Heart right ventricle (tissue), 16 donors: ENCODE results near the gene ADARB2. TPM values are rescaled to one million over a fixed set of nuclear protein-coding genes. Genes with fewer than 3 reads are reported as not detected.

Experiments
- ATAC-seq, 8 donors: fragments of 200-7000 bp; cut with Tn5 transposase; one replicate each; pipeline ENCODE4 v1.9.1; 2020; ENCODE audit warnings: mild to moderate bottlenecking in 8 of 8, moderate library complexity in 8 of 8, moderate number of reproducible peaks in 1 of 8
- DNase-seq, 2 donors: peaks; one replicate each; pipeline ENCODE4 v3.0.0-alpha.2; 2020
- H3K27ac ChIP-seq, 10 donors: fragments of 200-600 bp; sonication (generic) in 2 of 10; one replicate each; pipeline versions ENCODE4 v1.5.0 to v1.8.0; 2020 to 2022; ENCODE audit warnings: mild to moderate bottlenecking in 3 of 10
- H3K27me3 ChIP-seq, 7 donors: fragments of 200-600 bp; one replicate each; pipeline ENCODE4 v1.8.0; 2021 to 2022; ENCODE audit warnings: mild to moderate bottlenecking in 2 of 7
- H3K36me3 ChIP-seq, 9 donors: fragments of 200-600 bp; sonication (generic) in 1 of 9; one replicate each; pipeline versions ENCODE4 v1.5.0 to v1.8.0; 2020 to 2022; ENCODE audit warnings: mild to moderate bottlenecking in 2 of 9
- H3K4me1 ChIP-seq, 9 donors: fragments of 200-600 bp; sonication (generic) in 1 of 9; one replicate each; pipeline versions ENCODE4 v1.5.0 to v1.8.0; 2020 to 2022; ENCODE audit warnings: mild to moderate bottlenecking in 4 of 9
- H3K4me3 ChIP-seq, 10 donors: fragments of 200-600 bp; sonication (generic) in 2 of 10; one replicate each; pipeline versions ENCODE4 v1.5.0 to v1.8.0; 2020 to 2022; ENCODE audit warnings: mild to moderate bottlenecking in 7 of 10, moderate library complexity in 2 of 10
- H3K9me3 ChIP-seq, 11 donors: fragments of 200-600 bp in 10 of 11; sonication (generic) in 2 of 11; one replicate each; pipeline versions ENCODE4 v1.5.0 to v1.8.0; 2013 to 2022; ENCODE audit warnings: mild to moderate bottlenecking in 2 of 11, control low read depth in 1 of 11, moderate library complexity in 1 of 11
- WGBS, 2 donors: extraction: QIAGEN DNeasy Blood & Tissue Kit; methylation state at CpG; one replicate each; pipeline ENCODE4 v1.1.7; 2013; ENCODE audit warnings: inconsistent platforms in 1 of 2; 5-methylcytosine and 5-hydroxymethylcytosine counted together
- intact Hi-C, 10 donors: fragments of 100-400 bp; cut with DNase I; formaldehyde crosslinking; loops; one replicate each; pipeline versions ENCODE4 v1.11.1 to v1.14.2; 2022
- polyA plus RNA-seq, 2 donors: library from polyadenylated mRNA; stranded (reverse); fragments of 200-250 nt; gene quantifications; one replicate each; pipeline ENCODE4 v1.2.3, GENCODE V29; 2013
- total RNA-seq, 10 donors: library from RNA; stranded (reverse); fragmentation: NEBNext Ultra II Directional in 3 of 10; extraction: Animal tissue kit (Norgen Biotek cat#: 25700) in 3 of 10; gene quantifications; one replicate each; pipeline versions ENCODE4 v1.2.1 to v1.2.4, GENCODE V29; 2021 to 2023
- TF ChIP-seq, protein P1 (sequence below), 9 donors: fragments of 200-600 bp; sonication (generic) in 2 of 9; IDR thresholded peaks; one replicate each; pipeline versions ENCODE4 v1.5.0 to v1.8.0; 2021 to 2022; ENCODE audit warnings: antibody characterized with exemption in 9 of 9, mild to moderate bottlenecking in 5 of 9, moderate library complexity in 1 of 9
- donor health status: Arrhythmogenic right ventricular cardiomyopathy.
- donor health status: ischemic (EF 13 %, LVEDD 7.1; RV severe dilation, severe dysfunction).
- donor health status: healthy with polysubstance abuse.
- donor health status: DM: no; HTN: yes; CAD: no.
- donor health status: DM: no; HTN: no; CAD: no.
- donor health status: ischemic (EF 25% LVEDD 6.9; RV normal size, moderate dysfunction).
- donor health status: ischemic (EF 25% LVEDD 5.7; RV mildly dilated, moderate dysfunction).
- donor health status: healthy.
- donor health status: DM: yes; HTN: yes; CAD: no.
- donor health status: Ischemic cardiomyopathy.
- donor health status: ischemic (EF 35%, LVEDD 5.7; RV mildly dilated, moderate dysfunction).
- donor health status: nonischemic (EF 11% LVEDD 7.7; RV severe dilation, severe dysfunction).
- donor health status: DM: yes; HTN: yes; CAD: no.
- donor health status: PGD.
- donor health status: ischemic (EF 29% LVEDD 5.4; RV normal size, mild dysfunction).
- donor health status: nonischemic (EF 23%, LVEDD 6.1; RV moderate dilation, normal function).

ADARB2 gene
- total and polyA plus RNA-seq, 12 donors: 0.08 to 0.47 (median 0.17) TPM; not detected in 2

GRCh38 chr10:1736144-1736971 lies 967 bp downstream of the ADARB2 start:
- 3% methylated on average over 38 to 43 of the region's 43 CpGs for WGBS, 2 donors
- intact Hi-C loops: no loop called here
- H3K27ac ChIP-seq: no peak overlapping the region
- ATAC-seq (no peak), DNase-seq (no peak)
- no peaks in the 10 kb centered on the region for H3K9me3 ChIP-seq
- TF ChIP-seq, protein P1, sequence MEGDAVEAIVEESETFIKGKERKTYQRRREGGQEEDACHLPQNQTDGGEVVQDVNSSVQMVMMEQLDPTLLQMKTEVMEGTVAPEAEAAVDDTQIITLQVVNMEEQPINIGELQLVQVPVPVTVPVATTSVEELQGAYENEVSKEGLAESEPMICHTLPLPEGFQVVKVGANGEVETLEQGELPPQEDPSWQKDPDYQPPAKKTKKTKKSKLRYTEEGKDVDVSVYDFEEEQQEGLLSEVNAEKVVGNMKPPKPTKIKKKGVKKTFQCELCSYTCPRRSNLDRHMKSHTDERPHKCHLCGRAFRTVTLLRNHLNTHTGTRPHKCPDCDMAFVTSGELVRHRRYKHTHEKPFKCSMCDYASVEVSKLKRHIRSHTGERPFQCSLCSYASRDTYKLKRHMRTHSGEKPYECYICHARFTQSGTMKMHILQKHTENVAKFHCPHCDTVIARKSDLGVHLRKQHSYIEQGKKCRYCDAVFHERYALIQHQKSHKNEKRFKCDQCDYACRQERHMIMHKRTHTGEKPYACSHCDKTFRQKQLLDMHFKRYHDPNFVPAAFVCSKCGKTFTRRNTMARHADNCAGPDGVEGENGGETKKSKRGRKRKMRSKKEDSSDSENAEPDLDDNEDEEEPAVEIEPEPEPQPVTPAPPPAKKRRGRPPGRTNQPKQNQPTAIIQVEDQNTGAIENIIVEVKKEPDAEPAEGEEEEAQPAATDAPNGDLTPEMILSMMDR (IDR thresholded peaks at IDR 0.05): no peak
- H3K36me3 ChIP-seq: no peaks in the 10 kb centered on the region
- peaks cover 0 to 100% (median 93%) of the 10 kb centered on the region in 7 donors for H3K27me3 ChIP-seq
- peaks cover 0 to 18% (median 9%) of the 10 kb centered on the region in 9 donors for H3K4me1 ChIP-seq
- H3K4me3 ChIP-seq: peak overlapping the region in 8 of 10 donors; percentile 4 to 41 (median 34)

- H3K9me3 ChIP-seq: no peaks in the 10 kb centered on the region
- H3K4me1 ChIP-seq: peaks cover 0 to 18% (median 9%) of the 10 kb centered on the region in 9 donors
- no peak for ATAC-seq
- 54 to 56% methylated on average over 8 of the region's 8 CpGs for WGBS, 2 donors
- intact Hi-C loops: no loop called here
- H3K27ac ChIP-seq: no peak overlapping the region
- peaks cover 0 to 99% (median 97%) of the 10 kb centered on the region in 7 donors for H3K27me3 ChIP-seq
- no peak overlapping the region for H3K4me3 ChIP-seq
- TF ChIP-seq, protein P1 (IDR thresholded peaks at IDR 0.05): no peak
- no peak for DNase-seq
- no peaks in the 10 kb centered on the region for H3K36me3 ChIP-seq
Measured at GRCh38 chr10:1735562-1735961, 1.8 kb downstream of the ADARB2 start.

GRCh38 chr10:1734288-1734687 lies 3.0 kb downstream of the ADARB2 start:
- WGBS, 2 donors: 50 to 72% methylated on average over 3 of the region's 3 CpGs
- H3K36me3 ChIP-seq: no peaks in the 10 kb centered on the region
- TF ChIP-seq, protein P1 (IDR thresholded peaks at IDR 0.05): no peak
- ATAC-seq: no peak
- peaks cover 0 to 99% (median 92%) of the 10 kb centered on the region in 7 donors for H3K27me3 ChIP-seq
- DNase-seq: no peak
- intact Hi-C loops: no loop called here
- H3K9me3 ChIP-seq: no peaks in the 10 kb centered on the region
- no peak overlapping the region for H3K27ac ChIP-seq
- no peak overlapping the region for H3K4me3 ChIP-seq
- H3K4me1 ChIP-seq: peaks cover 0 to 18% (median 9%) of the 10 kb centered on the region in 9 donors

GRCh38 chr10:1733720-1734119 lies 3.6 kb downstream of the ADARB2 start:
- ATAC-seq: no peak
- WGBS, 2 donors: 30 to 47% methylated on average over 8 of the region's 8 CpGs
- H3K36me3 ChIP-seq: no peaks in the 10 kb centered on the region

More at GRCh38 chr10:1733720-1734119, 3.6 kb downstream of the ADARB2 start:
- Histone ChIP-seq H3K27ac (no peak overlapping the region), H3K9me3 (no peaks in the 10 kb centered on the region), H3K4me3 (no peak overlapping the region), H3K27me3 (peaks cover 0 to 97% (median 87%) of the 10 kb centered on the region in 7 donors), H3K4me1 (peaks cover 0 to 18% (median 9%) of the 10 kb centered on the region in 9 donors)
- no peak for DNase-seq
- intact Hi-C loops: no loop called here
- TF ChIP-seq, protein P1 (IDR thresholded peaks at IDR 0.05): no peak
